HFFc6 (cell line): Measurements from ENCODE around the gene RANBP6. TPM values are rescaled to one million over a fixed set of nuclear protein-coding genes. Genes with fewer than 3 reads are reported as not detected.

ENCODE experiments used
- DNase-seq: peaks from one replicate; pipeline ENCODE4 v3.0.0-alpha.2; 2018
- H3K27ac Mint-ChIP-seq: 2 replicates; pipeline ENCODE4 v1.8.0; 2020; ENCODE audit warnings: mild to moderate bottlenecking, mixed read lengths
- H3K27me3 Mint-ChIP-seq: 2 replicates; pipeline ENCODE4 v1.8.0; 2021; ENCODE audit warnings: mild to moderate bottlenecking, moderate library complexity, mixed read lengths; ENCODE audit not compliant: insufficient read depth
- H3K36me3 Mint-ChIP-seq: 2 replicates; pipeline ENCODE4 v1.8.0; 2021; ENCODE audit warnings: low read depth, mixed read lengths
- H3K4me1 Mint-ChIP-seq: 2 replicates; pipeline ENCODE4 v1.8.0; 2020; ENCODE audit warnings: low read depth, mixed read lengths
- H3K4me3 Mint-ChIP-seq: 2 replicates; pipeline ENCODE4 v1.8.0; 2020; ENCODE audit warnings: mild to moderate bottlenecking, moderate library complexity, mixed read lengths
- H3K9me3 Mint-ChIP-seq: 2 replicates; pipeline ENCODE4 v1.8.0; 2020; ENCODE audit warnings: mild to moderate bottlenecking, mixed read lengths
- CTCF ChIP-seq: fragments of 200-600 bp; sonication (generic); IDR thresholded peaks from 2 replicates; pipeline ENCODE4 v1.5.0; 2021; ENCODE audit warnings: antibody characterized with exemption, mild to moderate bottlenecking
- total RNA-seq, 6 experiments: library from RNA; stranded (reverse); fragmentation: NEBNext Ultra II Directional; extraction: Animal tissue kit (Norgen Biotek cat#: 25700); gene quantifications; 2 replicates in 1 of 6; 3 replicates in 5 of 6; pipeline ENCODE4 v1.2.3, GENCODE V29; 2021

RANBP6 gene
- total RNA-seq, 6 experiments from 2014 or later = 23.5 to 31.7 (median 24.5) TPM

GRCh38 chr9:6052293-6052919 is 37.0 kb upstream of the RANBP6 start:
- DNase-seq = no peak
- H3K4me1 Mint-ChIP-seq = peaks cover 10% of the 10 kb centered on the region
- H3K9me3 Mint-ChIP-seq = no peaks in the 10 kb centered on the region
- H3K27me3 Mint-ChIP-seq = peaks cover 3% of the 10 kb centered on the region
- no peaks in the 10 kb centered on the region for H3K36me3 Mint-ChIP-seq
- H3K27ac Mint-ChIP-seq = no peak overlapping the region
- no peak overlapping the region for H3K4me3 Mint-ChIP-seq
- no peak for TF ChIP-seq CTCF

GRCh38 chr9:6051511-6051950 is 36.1 kb upstream of the RANBP6 start:
- DNase-seq = no peak
- Mint-ChIP-seq H3K4me3 (no peak overlapping the region), H3K4me1 (peaks cover 10% of the 10 kb centered on the region), H3K27ac (no peak overlapping the region), H3K9me3 (no peaks in the 10 kb centered on the region), H3K36me3 (no peaks in the 10 kb centered on the region), H3K27me3 (peaks cover 5% of the 10 kb centered on the region)
- TF ChIP-seq CTCF = no peak

GRCh38 chr9:6049798-6050197 is 34.4 kb upstream of the RANBP6 start:
- peak; percentile 81 for TF ChIP-seq CTCF
- Mint-ChIP-seq H3K4me3 (no peak overlapping the region), H3K4me1 (peaks cover 7% of the 10 kb centered on the region), H3K9me3 (no peaks in the 10 kb centered on the region), H3K27me3 (peaks cover 10% of the 10 kb centered on the region), H3K27ac (no peak overlapping the region), H3K36me3 (no peaks in the 10 kb centered on the region)
- peak; percentile 35 for DNase-seq

GRCh38 chr9:6048039-6048438 is 32.6 kb upstream of the RANBP6 start:
- DNase-seq = no peak
- Mint-ChIP-seq H3K4me3 (no peak overlapping the region), H3K9me3 (no peaks in the 10 kb centered on the region), H3K27me3 (peaks cover 12% of the 10 kb centered on the region), H3K36me3 (no peaks in the 10 kb centered on the region), H3K27ac (no peak overlapping the region), H3K4me1 (no peaks in the 10 kb centered on the region)
- TF ChIP-seq CTCF = no peak

- no peaks in the 10 kb centered on the region for H3K4me1 Mint-ChIP-seq
- H3K9me3 Mint-ChIP-seq = no peaks in the 10 kb centered on the region
- no peak overlapping the region for H3K4me3 Mint-ChIP-seq
- DNase-seq = no peak
- no peak for TF ChIP-seq CTCF
- peaks cover 12% of the 10 kb centered on the region for H3K27me3 Mint-ChIP-seq
- no peak overlapping the region for H3K27ac Mint-ChIP-seq
- H3K36me3 Mint-ChIP-seq = no peaks in the 10 kb centered on the region
Observed at GRCh38 chr9:6047020-6047419, 31.6 kb upstream of the RANBP6 start.

GRCh38 chr9:6045364-6045763 is 29.9 kb upstream of the RANBP6 start:
- no peak for DNase-seq
- no peak for TF ChIP-seq CTCF
- Mint-ChIP-seq H3K27me3 (peaks cover 25% of the 10 kb centered on the region), H3K36me3 (no peaks in the 10 kb centered on the region), H3K4me3 (no peak overlapping the region), H3K9me3 (no peaks in the 10 kb centered on the region), H3K4me1 (no peaks in the 10 kb centered on the region), H3K27ac (no peak overlapping the region)
